Measurements from ENCODE around the gene ATP13A1. TPM values are rescaled to one million over a fixed set of nuclear protein-coding genes. Genes with fewer than 3 reads are reported as not detected.

ATP13A1 gene
- total RNA-seq, 1 experiment from 2014 or later: 73.7 TPM

DNA sequence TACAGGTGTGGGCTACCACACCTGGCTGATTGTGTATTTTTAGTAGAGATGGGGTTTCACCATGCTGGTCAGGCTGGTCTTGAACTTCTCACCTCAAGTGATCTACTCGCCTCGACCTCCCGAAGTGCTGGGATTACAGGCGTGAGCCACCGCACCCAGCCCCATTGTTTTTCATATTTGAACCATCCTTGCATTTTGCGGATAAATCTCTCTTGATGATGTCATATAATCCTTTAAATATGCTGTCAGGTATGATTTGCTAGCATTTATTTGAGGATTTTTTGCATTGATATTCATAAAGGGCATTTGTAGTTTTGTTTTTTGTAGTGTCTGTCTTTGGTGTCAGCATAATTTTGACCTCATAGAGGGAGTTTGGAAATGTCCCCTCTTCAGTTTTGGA lies 10.8 kb upstream of the ATP13A1 start:
- H3K4me2 ChIP-seq (ENCODE audit: low read length): no peak overlapping the region
- DNase-seq (ENCODE audit: low read depth, low spot score): no peak
- no peaks in the 10 kb centered on the region for H4K20me1 ChIP-seq (ENCODE audit: insufficient read depth)
- peaks cover 12 to 17% of the 10 kb centered on the region in 2 experiments for H3K9me3 ChIP-seq (ENCODE audit: control insufficient read depth in 1 of 2, insufficient read depth in 1 of 2, low read depth in 1 of 2, low read length in 2 of 2)
- no peak overlapping the region for H3K9ac ChIP-seq (ENCODE audit: low read length)
- H2AFZ ChIP-seq (ENCODE audit: low read depth, low read length, poor library complexity, severe bottlenecking): no peak overlapping the region
- ChIA-PET CTCF (no interaction called here), RAD21 (ENCODE audit: low non-redundant PET in 1 of 2, low total read pairs in 2 of 2, uncharacterized antibody in 2 of 2, unreplicated experiment in 2 of 2) (no interaction called here), POLR2A (no interaction called here)
- H3K36me3 ChIP-seq (ENCODE audit: control insufficient read depth in 1 of 2, insufficient read depth in 2 of 2, low read length in 2 of 2): peaks cover 2 to 39% of the 10 kb centered on the region in 2 experiments
- H3K4me1 ChIP-seq (ENCODE audit: control insufficient read depth in 1 of 2, insufficient read depth in 2 of 2, low read length in 2 of 2): peaks cover 5 to 9% of the 10 kb centered on the region in 2 experiments
- TF ChIP-seq, protein P1, sequence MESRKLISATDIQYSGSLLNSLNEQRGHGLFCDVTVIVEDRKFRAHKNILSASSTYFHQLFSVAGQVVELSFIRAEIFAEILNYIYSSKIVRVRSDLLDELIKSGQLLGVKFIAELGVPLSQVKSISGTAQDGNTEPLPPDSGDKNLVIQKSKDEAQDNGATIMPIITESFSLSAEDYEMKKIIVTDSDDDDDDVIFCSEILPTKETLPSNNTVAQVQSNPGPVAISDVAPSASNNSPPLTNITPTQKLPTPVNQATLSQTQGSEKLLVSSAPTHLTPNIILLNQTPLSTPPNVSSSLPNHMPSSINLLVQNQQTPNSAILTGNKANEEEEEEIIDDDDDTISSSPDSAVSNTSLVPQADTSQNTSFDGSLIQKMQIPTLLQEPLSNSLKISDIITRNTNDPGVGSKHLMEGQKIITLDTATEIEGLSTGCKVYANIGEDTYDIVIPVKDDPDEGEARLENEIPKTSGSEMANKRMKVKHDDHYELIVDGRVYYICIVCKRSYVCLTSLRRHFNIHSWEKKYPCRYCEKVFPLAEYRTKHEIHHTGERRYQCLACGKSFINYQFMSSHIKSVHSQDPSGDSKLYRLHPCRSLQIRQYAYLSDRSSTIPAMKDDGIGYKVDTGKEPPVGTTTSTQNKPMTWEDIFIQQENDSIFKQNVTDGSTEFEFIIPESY (IDR thresholded peaks at IDR 0.05; ENCODE audit: extremely low read depth, insufficient replicate concordance, low read length): no peak
- TF ChIP-seq, protein P2, sequence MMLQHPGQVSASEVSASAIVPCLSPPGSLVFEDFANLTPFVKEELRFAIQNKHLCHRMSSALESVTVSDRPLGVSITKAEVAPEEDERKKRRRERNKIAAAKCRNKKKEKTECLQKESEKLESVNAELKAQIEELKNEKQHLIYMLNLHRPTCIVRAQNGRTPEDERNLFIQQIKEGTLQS (IDR thresholded peaks at IDR 0.05): no peak
- TF ChIP-seq ELF1 (IDR thresholded peaks at IDR 0.05; ENCODE audit: borderline replicate concordance, low read depth): no peak
- no peak for TF ChIP-seq FOSL1 (IDR thresholded peaks at IDR 0.05; ENCODE audit: low read depth)
- TF ChIP-seq, protein P3, sequence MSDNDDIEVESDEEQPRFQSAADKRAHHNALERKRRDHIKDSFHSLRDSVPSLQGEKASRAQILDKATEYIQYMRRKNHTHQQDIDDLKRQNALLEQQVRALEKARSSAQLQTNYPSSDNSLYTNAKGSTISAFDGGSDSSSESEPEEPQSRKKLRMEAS (IDR thresholded peaks at IDR 0.05): no peak
- TF ChIP-seq JUND (IDR thresholded peaks at IDR 0.05): no peak
- no peak for TF ChIP-seq CBX3 (IDR thresholded peaks at IDR 0.05; ENCODE audit: low read depth)
- no peak for TF ChIP-seq EZH2phosphoT487 (IDR thresholded peaks at IDR 0.05; ENCODE audit: borderline replicate concordance)
- no peak for TF ChIP-seq EGR1 (IDR thresholded peaks at IDR 0.05; ENCODE audit: low read depth)
- TF ChIP-seq, protein P4, sequence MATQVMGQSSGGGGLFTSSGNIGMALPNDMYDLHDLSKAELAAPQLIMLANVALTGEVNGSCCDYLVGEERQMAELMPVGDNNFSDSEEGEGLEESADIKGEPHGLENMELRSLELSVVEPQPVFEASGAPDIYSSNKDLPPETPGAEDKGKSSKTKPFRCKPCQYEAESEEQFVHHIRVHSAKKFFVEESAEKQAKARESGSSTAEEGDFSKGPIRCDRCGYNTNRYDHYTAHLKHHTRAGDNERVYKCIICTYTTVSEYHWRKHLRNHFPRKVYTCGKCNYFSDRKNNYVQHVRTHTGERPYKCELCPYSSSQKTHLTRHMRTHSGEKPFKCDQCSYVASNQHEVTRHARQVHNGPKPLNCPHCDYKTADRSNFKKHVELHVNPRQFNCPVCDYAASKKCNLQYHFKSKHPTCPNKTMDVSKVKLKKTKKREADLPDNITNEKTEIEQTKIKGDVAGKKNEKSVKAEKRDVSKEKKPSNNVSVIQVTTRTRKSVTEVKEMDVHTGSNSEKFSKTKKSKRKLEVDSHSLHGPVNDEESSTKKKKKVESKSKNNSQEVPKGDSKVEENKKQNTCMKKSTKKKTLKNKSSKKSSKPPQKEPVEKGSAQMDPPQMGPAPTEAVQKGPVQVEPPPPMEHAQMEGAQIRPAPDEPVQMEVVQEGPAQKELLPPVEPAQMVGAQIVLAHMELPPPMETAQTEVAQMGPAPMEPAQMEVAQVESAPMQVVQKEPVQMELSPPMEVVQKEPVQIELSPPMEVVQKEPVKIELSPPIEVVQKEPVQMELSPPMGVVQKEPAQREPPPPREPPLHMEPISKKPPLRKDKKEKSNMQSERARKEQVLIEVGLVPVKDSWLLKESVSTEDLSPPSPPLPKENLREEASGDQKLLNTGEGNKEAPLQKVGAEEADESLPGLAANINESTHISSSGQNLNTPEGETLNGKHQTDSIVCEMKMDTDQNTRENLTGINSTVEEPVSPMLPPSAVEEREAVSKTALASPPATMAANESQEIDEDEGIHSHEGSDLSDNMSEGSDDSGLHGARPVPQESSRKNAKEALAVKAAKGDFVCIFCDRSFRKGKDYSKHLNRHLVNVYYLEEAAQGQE (IDR thresholded peaks at IDR 0.05; ENCODE audit: low read depth): no peak
- TF ChIP-seq YY1 (IDR thresholded peaks at IDR 0.05; ENCODE audit: extremely low read depth, insufficient replicate concordance, low read depth, low read length): no peak
- TF ChIP-seq ZNF274 (IDR thresholded peaks at IDR 0.05; ENCODE audit: low read depth, low read length): no peak
- no peak for TF ChIP-seq EZH2 (IDR thresholded peaks at IDR 0.05)
- TF ChIP-seq, protein P5, sequence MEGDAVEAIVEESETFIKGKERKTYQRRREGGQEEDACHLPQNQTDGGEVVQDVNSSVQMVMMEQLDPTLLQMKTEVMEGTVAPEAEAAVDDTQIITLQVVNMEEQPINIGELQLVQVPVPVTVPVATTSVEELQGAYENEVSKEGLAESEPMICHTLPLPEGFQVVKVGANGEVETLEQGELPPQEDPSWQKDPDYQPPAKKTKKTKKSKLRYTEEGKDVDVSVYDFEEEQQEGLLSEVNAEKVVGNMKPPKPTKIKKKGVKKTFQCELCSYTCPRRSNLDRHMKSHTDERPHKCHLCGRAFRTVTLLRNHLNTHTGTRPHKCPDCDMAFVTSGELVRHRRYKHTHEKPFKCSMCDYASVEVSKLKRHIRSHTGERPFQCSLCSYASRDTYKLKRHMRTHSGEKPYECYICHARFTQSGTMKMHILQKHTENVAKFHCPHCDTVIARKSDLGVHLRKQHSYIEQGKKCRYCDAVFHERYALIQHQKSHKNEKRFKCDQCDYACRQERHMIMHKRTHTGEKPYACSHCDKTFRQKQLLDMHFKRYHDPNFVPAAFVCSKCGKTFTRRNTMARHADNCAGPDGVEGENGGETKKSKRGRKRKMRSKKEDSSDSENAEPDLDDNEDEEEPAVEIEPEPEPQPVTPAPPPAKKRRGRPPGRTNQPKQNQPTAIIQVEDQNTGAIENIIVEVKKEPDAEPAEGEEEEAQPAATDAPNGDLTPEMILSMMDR (IDR thresholded peaks at IDR 0.05 in 2 of 3, conservative IDR thresholded peaks at IDR 0.05 in 1 of 3; ENCODE audit: borderline replicate concordance in 1 of 3, insufficient read depth in 1 of 3, low read depth in 2 of 3, low read length in 2 of 3): no peak
- TF ChIP-seq SIN3A (IDR thresholded peaks at IDR 0.05; ENCODE audit: low read depth): no peak
- TF ChIP-seq POLR2A (IDR thresholded peaks at IDR 0.05; ENCODE audit: borderline replicate concordance, extremely low read depth, insufficient read depth, insufficient read length): no peak
- no peak for TF ChIP-seq RAD21 (IDR thresholded peaks at IDR 0.05; ENCODE audit: low read depth)
- TF ChIP-seq POLR2AphosphoS5 (IDR thresholded peaks at IDR 0.05; ENCODE audit: low read depth, low read length): no peak
- TF ChIP-seq SP1 (IDR thresholded peaks at IDR 0.05; ENCODE audit: low read depth): no peak
- no peak for TF ChIP-seq CEBPB (IDR thresholded peaks at IDR 0.05; ENCODE audit: low read depth)
- no peak for ATAC-seq
- BruUV-seq (replicated peaks): no TSS peak
- peaks cover 56% of the 10 kb centered on the region for H3K79me2 ChIP-seq (ENCODE audit: insufficient read depth, low read length)
- no peaks in the 10 kb centered on the region for H3K9me2 ChIP-seq (ENCODE audit: insufficient read depth)
- intact Hi-C loops (cut with micrococcal nuclease): no loop called here
- no peak overlapping the region for H3K27ac ChIP-seq (ENCODE audit: low read depth, low read length)
- no peaks in the 10 kb centered on the region for H3K27me3 ChIP-seq (ENCODE audit: insufficient read depth, low read length)
- no peak overlapping the region for H3K4me3 ChIP-seq (replicated peaks in 1 of 2; ENCODE audit: low read depth in 1 of 2, low read length in 2 of 2)

All from HCT116 (cell line).